Thyroid gland (tissue), 4 donors: ENCODE measurements around the gene ADGRD1. TPM values are rescaled to one million over a fixed set of nuclear protein-coding genes. Genes with fewer than 3 reads are reported as not detected.

ENCODE experiments used
- DNase-seq, 2 donors: peaks; one replicate each; pipeline ENCODE4 v3.0.0-alpha.2; 2019
- H3K27ac ChIP-seq, 3 donors: fragments of 200-600 bp; sonication (generic); 1 replicate in 2 of 3; 2 replicates in 1 of 3; pipeline ENCODE4 v1.5.1; 2016 to 2019; ENCODE audit warnings: mild to moderate bottlenecking in 1 of 3, moderate library complexity in 1 of 3
- H3K27me3 ChIP-seq: fragments of 200-600 bp; sonication (generic); one replicate; pipeline ENCODE4 v1.5.1; 2019
- H3K36me3 ChIP-seq, 2 donors: fragments of 200-600 bp; sonication (generic); one replicate each; pipeline ENCODE4 v1.5.1; 2016 to 2019
- H3K4me1 ChIP-seq, 2 donors: fragments of 200-600 bp; sonication (generic); one replicate each; pipeline ENCODE4 v1.5.1; 2017 to 2019
- H3K4me3 ChIP-seq, 3 donors: fragments of 200-600 bp; sonication (generic); replicated peaks in 1 of 3; 1 replicate in 2 of 3; 2 replicates in 1 of 3; pipeline ENCODE4 v1.5.1; 2016; ENCODE audit warnings: mild to moderate bottlenecking in 1 of 3
- H3K9me3 ChIP-seq: fragments of 200-600 bp; sonication (generic); one replicate; pipeline ENCODE4 v1.5.1; 2017
- POLR2A ChIP-seq, 2 donors: fragments of 450-650 bp; IDR thresholded peaks; one replicate each; pipeline ENCODE4 v1.6.1; 2017; ENCODE audit warnings: antibody characterized with exemption in 2 of 2, mild to moderate bottlenecking in 2 of 2, moderate library complexity in 1 of 2
- WGBS, 2 donors: methylation state at CpG; one replicate each; pipeline ENCODE4 v1.1.5; 2017; 5-methylcytosine and 5-hydroxymethylcytosine counted together
- intact Hi-C: fragments of 100-400 bp; cut with DNase I; formaldehyde crosslinking; loops from one replicate; pipeline ENCODE4 v1.15.1; 2023
- total RNA-seq, 4 donors: library from RNA; depleted of rRNA; stranded (reverse); fragments of >200 nt; gene quantifications; one replicate each; pipeline ENCODE4 v1.2.3, GENCODE V29; 2016
- TF ChIP-seq, protein P1 (sequence below), 6 experiments: fragments of 200-600 bp in 3 of 6; fragments of 450-650 bp in 3 of 6; sonication (generic) in 3 of 6; IDR thresholded peaks; one replicate each; pipeline ENCODE4 v1.5.1; 2016 to 2019; ENCODE audit warnings: antibody characterized with exemption in 6 of 6, mild to moderate bottlenecking in 2 of 6, inconsistent platforms in 1 of 6, moderate library complexity in 1 of 6

Gene ADGRD1
- total RNA-seq, 4 donors from 2014 or later = 14.1 to 44.3 (median 24.7) TPM

- H3K27ac ChIP-seq = no peak overlapping the region
- intact Hi-C loops = no loop called here
- no peaks in the 10 kb centered on the region for H3K27me3 ChIP-seq
- DNase-seq = no peak
- TF ChIP-seq, protein P1, sequence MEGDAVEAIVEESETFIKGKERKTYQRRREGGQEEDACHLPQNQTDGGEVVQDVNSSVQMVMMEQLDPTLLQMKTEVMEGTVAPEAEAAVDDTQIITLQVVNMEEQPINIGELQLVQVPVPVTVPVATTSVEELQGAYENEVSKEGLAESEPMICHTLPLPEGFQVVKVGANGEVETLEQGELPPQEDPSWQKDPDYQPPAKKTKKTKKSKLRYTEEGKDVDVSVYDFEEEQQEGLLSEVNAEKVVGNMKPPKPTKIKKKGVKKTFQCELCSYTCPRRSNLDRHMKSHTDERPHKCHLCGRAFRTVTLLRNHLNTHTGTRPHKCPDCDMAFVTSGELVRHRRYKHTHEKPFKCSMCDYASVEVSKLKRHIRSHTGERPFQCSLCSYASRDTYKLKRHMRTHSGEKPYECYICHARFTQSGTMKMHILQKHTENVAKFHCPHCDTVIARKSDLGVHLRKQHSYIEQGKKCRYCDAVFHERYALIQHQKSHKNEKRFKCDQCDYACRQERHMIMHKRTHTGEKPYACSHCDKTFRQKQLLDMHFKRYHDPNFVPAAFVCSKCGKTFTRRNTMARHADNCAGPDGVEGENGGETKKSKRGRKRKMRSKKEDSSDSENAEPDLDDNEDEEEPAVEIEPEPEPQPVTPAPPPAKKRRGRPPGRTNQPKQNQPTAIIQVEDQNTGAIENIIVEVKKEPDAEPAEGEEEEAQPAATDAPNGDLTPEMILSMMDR (IDR thresholded peaks at IDR 0.05) = no peak
- TF ChIP-seq POLR2A (IDR thresholded peaks at IDR 0.05) = no peak
- WGBS, 2 donors = 58 to 85% methylated on average over 10 of the region's 10 CpGs
- peaks cover 0 to 19% of the 10 kb centered on the region in 2 donors for H3K4me1 ChIP-seq
- H3K4me3 ChIP-seq = no peak overlapping the region
- no peaks in the 10 kb centered on the region for H3K36me3 ChIP-seq
- no peaks in the 10 kb centered on the region for H3K9me3 ChIP-seq
Observed at GRCh38 chr12:130948751-130949150, 5.0 kb upstream of the ADGRD1 start.

- intact Hi-C loops = no loop called here
- WGBS, 2 donors = 91% methylated on average over 11 of the region's 11 CpGs
- no peak for DNase-seq
- no peaks in the 10 kb centered on the region for H3K27me3 ChIP-seq
- no peak overlapping the region for H3K27ac ChIP-seq
- TF ChIP-seq, protein P1 (IDR thresholded peaks at IDR 0.05) = no peak
- TF ChIP-seq POLR2A (IDR thresholded peaks at IDR 0.05) = no peak
- peaks cover 0 to 19% of the 10 kb centered on the region in 2 donors for H3K4me1 ChIP-seq
- H3K36me3 ChIP-seq = no peaks in the 10 kb centered on the region
- no peak overlapping the region for H3K4me3 ChIP-seq
- no peaks in the 10 kb centered on the region for H3K9me3 ChIP-seq
Observed at GRCh38 chr12:130949806-130950205, 3.9 kb upstream of the ADGRD1 start.

GRCh38 chr12:130951636-130952035 lies 2.1 kb upstream of the ADGRD1 start:
- Histone ChIP-seq H3K4me1 (peaks cover 0 to 20% of the 10 kb centered on the region in 2 donors), H3K4me3 (no peak overlapping the region), H3K27ac (no peak overlapping the region), H3K27me3 (no peaks in the 10 kb centered on the region), H3K36me3 (no peaks in the 10 kb centered on the region), H3K9me3 (no peaks in the 10 kb centered on the region)
- intact Hi-C loops = no loop called here
- no peak for DNase-seq
- 78 to 87% methylated on average over 13 of the region's 13 CpGs for WGBS, 2 donors
- TF ChIP-seq, protein P1 (IDR thresholded peaks at IDR 0.05) = no peak
- no peak for TF ChIP-seq POLR2A (IDR thresholded peaks at IDR 0.05)

GRCh38 chr12:130952171-130952954 lies 1.3 kb upstream of the ADGRD1 start:
- intact Hi-C loops = no loop called here
- Histone ChIP-seq H3K27ac (no peak overlapping the region), H3K36me3 (no peaks in the 10 kb centered on the region), H3K27me3 (no peaks in the 10 kb centered on the region), H3K9me3 (no peaks in the 10 kb centered on the region), H3K4me1 (peaks cover 0 to 13% of the 10 kb centered on the region in 2 donors), H3K4me3 (no peak overlapping the region)
- no peak for DNase-seq
- TF ChIP-seq, protein P1 (IDR thresholded peaks at IDR 0.05) = no peak
- TF ChIP-seq POLR2A (IDR thresholded peaks at IDR 0.05) = no peak
- WGBS, 2 donors = 81 to 83% methylated on average over 14 of the region's 14 CpGs

GRCh38 chr12:130954544-130954831 lies 781 bp downstream of the ADGRD1 start:
- Histone ChIP-seq H3K36me3 (no peaks in the 10 kb centered on the region), H3K27ac (peak overlapping the region in 2 of 3 donors; percentile 56 to 71), H3K4me1 (peaks cover 0 to 13% of the 10 kb centered on the region in 2 donors), H3K4me3 (peak overlapping the region in 2 of 3 donors; percentile 41 to 48), H3K27me3 (no peaks in the 10 kb centered on the region), H3K9me3 (no peaks in the 10 kb centered on the region)
- peak; percentile 73 for DNase-seq
- 26 to 31% methylated on average over 9 of the region's 9 CpGs for WGBS, 2 donors
- intact Hi-C loops = no loop called here
- TF ChIP-seq, protein P1 (IDR thresholded peaks at IDR 0.05) = no peak
- peak in 1 of 2 donors; percentile 39 for TF ChIP-seq POLR2A (IDR thresholded peaks at IDR 0.05)
